Right cardiac atrium (tissue), 5 donors: ENCODE measurements around the gene MPG. TPM values are rescaled to one million over a fixed set of nuclear protein-coding genes. Genes with fewer than 3 reads are reported as not detected.
A peak's percentile ranks its signal among the peaks of the same experiment; 100 is the strongest.

ENCODE experiments used
- ATAC-seq, 2 donors: fragments of 200-7000 bp; cut with Tn5 transposase; one replicate each; pipeline versions ENCODE4 v1.8.0 to v1.9.1; 2020; ENCODE audit warnings: moderate library complexity in 2 of 2, mild to moderate bottlenecking in 1 of 2
- DNase-seq, 3 donors: peaks; one replicate each; pipeline ENCODE4 v3.0.0-alpha.2; 2020
- H3K27ac ChIP-seq: one replicate; pipeline ENCODE4 v1.5.1; 2013; ENCODE audit warnings: mild to moderate bottlenecking, low read length, control low read depth, moderate library complexity
- H3K27me3 ChIP-seq: one replicate; pipeline ENCODE4 v1.6.1; 2013; ENCODE audit not compliant: control insufficient read depth, insufficient read depth
- H3K4me1 ChIP-seq: one replicate; pipeline ENCODE4 v1.6.1; 2013; ENCODE audit warnings: low read length; ENCODE audit not compliant: control insufficient read depth, insufficient read depth
- H3K4me3 ChIP-seq: one replicate; pipeline ENCODE4 v1.5.1; 2013; ENCODE audit warnings: low read length, control low read depth
- H3K9me3 ChIP-seq: one replicate; pipeline ENCODE4 v1.6.1; 2013; ENCODE audit warnings: low read length; ENCODE audit not compliant: control insufficient read depth
- WGBS: extraction: QIAGEN DNeasy Blood & Tissue Kit; methylation state at CpG from one replicate; pipeline ENCODE4 v1.1.7; 2013; 5-methylcytosine and 5-hydroxymethylcytosine counted together
- intact Hi-C, 4 donors: fragments of 100-400 bp; cut with DNase I; formaldehyde crosslinking; loops; one replicate each; pipeline versions ENCODE4 v1.11.0 to v1.14.0; 2022 to 2023
- polyA plus RNA-seq: library from polyadenylated mRNA; stranded (reverse); fragments of 200-250 nt; gene quantifications from one replicate; pipeline ENCODE4 v1.2.3, GENCODE V29; 2013
- total RNA-seq, 4 donors: library from RNA; stranded (reverse); fragmentation: NEBNext Ultra II Directional; extraction: Animal tissue kit (Norgen Biotek cat#: 25700); gene quantifications; one replicate each; pipeline ENCODE4 v1.2.1, GENCODE V29; 2021
- donor health status: healthy with polysubstance abuse.
- donor health status: DM: no; HTN: yes; CAD: no.
- donor health status: DM: no; HTN: no; CAD: no.
- donor health status: DM: no; HTN: yes; CAD: no; lungs with severe emphysema.
- donor health status: DM: yes; HTN: yes; CAD: no.

Gene MPG
- total and polyA plus RNA-seq, 5 donors: 31.8 to 56.8 (median 38.7) TPM

DNA sequence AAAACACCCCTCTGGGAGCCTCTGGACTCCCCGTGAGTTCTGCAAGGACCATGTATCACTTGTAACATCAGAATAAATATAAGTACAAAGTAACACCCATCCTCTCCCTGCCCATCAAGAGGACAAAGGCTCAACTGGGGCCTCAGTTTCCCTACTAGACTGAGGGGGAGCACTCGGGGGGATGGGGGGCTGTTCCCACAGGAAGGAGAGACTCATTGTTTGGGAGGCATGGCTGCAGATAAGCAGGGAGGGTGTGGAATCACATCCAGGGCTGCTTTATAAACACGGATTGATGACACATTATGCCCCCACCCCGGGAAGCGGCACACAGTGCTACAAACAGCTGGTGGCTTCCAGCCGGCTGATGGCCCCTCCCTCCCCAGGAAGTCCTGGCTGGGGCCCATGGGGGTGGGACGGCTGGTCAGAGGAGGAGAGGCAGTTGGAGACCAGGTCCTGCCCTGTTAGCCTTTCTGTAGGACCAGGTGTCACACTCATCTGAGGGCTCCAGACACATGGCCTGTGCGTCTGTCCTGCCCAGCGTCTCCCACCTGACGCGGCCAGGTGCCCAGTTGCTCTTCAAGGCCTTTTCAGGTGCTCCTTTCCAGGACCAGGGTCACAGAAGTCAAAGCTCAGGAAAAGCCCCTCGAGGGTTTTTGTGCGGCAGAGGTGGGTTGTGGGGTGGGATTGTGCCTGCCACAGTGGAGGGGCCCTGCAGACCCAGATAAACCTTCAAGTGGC lies 1.3 kb upstream of the MPG start:
- DNase-seq (peak; percentile 92 to 95 (median 94)), ATAC-seq (peak; percentile 42 to 79)
- Histone ChIP-seq H3K4me3 (no peak overlapping the region), H3K4me1 (peaks cover 16% of the 10 kb centered on the region), H3K27ac (peak overlapping the region; percentile 88), H3K27me3 (no peaks in the 10 kb centered on the region), H3K9me3 (no peaks in the 10 kb centered on the region)
- intact Hi-C loops: no loop called here
- 24% methylated on average over 13 of the region's 13 CpGs for WGBS

DNA sequence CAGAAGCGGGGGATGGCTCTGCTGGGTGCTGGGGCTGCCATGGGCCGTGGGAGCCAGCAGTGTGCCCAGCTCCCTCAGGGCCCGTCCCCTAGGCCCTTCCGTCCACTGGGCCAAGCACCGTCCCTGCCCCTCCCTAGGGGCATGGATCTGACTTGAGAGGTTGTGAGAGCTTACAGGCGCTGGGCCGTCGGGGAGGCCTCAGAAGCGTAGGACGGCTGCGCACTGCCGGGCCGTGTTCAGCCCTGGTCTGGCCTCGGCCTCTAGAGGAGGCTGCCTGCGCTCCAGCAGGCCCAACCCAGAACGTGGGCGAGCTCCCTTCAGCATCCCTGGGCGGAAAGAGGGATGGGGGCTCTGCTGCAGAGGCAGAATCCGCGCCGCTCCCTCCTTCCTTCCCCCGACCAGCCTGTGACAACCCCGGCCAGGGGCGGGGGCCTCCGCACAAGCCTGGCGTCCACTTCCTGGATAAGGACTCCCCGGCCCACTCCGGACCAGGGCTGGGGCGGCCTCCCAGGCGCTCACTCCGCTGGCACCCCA lies 685 bp upstream of the MPG start:
- ATAC-seq: peak; percentile 44 to 64
- 9% methylated on average over 31 of the region's 31 CpGs for WGBS
- Histone ChIP-seq H3K4me3 (peak overlapping the region; percentile 71), H3K27me3 (no peaks in the 10 kb centered on the region), H3K27ac (peak overlapping the region; percentile 88), H3K4me1 (peaks cover 16% of the 10 kb centered on the region), H3K9me3 (no peaks in the 10 kb centered on the region)
- intact Hi-C loops: no loop called here
- peak; percentile 75 to 89 (median 87) for DNase-seq

DNA sequence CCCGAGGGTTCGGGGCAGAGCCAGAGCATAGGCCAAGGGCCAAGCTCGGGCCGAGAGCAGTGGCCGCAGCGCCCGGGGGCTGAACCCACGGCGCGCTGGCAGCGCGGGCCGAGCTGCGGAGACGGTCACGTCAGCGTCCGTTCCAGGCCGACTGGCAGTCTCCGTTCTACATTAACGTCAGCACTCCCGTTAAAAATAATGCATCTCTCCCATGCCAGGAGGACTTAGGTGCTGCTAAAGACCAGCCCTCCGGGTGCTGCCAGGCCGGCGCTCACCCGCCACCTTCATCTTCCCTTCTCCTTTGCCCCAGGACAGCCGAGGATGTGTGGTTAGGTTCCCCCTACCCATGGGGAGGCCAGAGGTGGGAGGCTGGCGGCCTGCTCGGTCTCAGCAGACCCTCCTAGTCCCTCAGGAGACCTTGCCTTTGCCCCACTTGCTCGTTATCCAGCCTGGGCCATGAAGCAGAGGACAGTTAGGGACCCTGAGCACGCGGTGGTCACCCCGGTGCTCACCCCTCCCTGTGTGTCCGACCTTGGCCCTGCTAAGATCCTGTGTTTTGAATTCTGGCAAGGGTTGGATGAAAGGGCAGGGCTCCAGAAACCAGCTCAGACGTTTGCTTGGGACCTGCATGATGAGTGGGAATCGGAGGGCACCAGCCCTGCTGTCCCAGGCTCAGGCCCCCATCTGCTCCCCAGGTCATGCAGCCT lies 572 bp downstream of the MPG start:
- DNase-seq (peak; percentile 56 to 80 (median 78)), ATAC-seq (no peak)
- no peaks in the 10 kb centered on the region for H3K27me3 ChIP-seq
- intact Hi-C loops: no loop called here
- WGBS: 6% methylated on average over 36 of the region's 36 CpGs
- H3K9me3 ChIP-seq: no peaks in the 10 kb centered on the region
- peak overlapping the region; percentile 88 for H3K27ac ChIP-seq
- peaks cover 10% of the 10 kb centered on the region for H3K4me1 ChIP-seq
- peak overlapping the region; percentile 71 for H3K4me3 ChIP-seq

DNA sequence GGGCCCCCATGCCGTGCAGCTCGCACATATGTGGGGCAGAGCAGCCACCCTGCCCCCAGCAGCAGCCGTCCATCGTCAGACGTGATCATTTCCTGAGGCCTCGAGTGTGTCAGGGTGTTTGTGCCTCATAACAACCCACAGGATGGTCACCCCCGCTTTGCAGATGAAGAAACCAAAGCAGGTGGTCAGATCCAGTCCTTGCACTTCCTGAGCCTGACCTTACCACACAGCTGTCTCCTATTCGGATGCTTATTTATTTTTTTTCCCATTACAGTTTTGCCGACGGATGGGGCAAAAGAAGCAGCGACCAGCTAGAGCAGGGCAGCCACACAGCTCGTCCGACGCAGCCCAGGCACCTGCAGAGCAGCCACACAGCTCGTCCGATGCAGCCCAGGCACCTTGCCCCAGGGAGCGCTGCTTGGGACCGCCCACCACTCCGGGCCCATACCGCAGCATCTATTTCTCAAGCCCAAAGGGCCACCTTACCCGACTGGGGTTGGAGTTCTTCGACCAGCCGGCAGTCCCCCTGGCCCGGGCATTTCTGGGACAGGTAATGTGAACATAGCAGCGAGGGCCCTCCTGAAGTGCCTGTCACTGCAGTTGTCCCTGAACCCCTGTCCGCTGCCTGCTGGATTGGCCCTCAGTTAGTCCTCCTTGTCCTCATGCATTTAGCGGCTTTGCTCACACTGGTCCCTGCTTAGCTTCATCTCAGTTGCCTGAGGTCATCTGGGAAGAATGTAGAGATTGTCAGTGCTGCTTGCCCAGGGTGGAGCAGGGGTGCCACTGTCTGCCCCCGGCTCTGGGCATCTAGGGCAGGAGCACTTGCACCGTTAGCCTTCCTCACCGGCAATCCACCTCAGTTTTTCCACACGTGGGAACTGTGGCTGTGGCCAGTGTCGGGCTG lies 1.4 kb downstream of the MPG start:
- intact Hi-C loops: no loop called here
- ATAC-seq: no peak
- Histone ChIP-seq H3K27me3 (no peaks in the 10 kb centered on the region), H3K9me3 (no peaks in the 10 kb centered on the region), H3K4me1 (peaks cover 15% of the 10 kb centered on the region), H3K27ac (no peak overlapping the region), H3K4me3 (no peak overlapping the region)
- no peak for DNase-seq
- 76% methylated on average over 32 of the region's 32 CpGs for WGBS

GRCh38 chr16:83060-83603 lies 5.1 kb downstream of the MPG start:
- H3K4me1 ChIP-seq: peaks cover 7% of the 10 kb centered on the region
- WGBS: 95% methylated on average over 31 of the region's 31 CpGs
- no peak for DNase-seq
- intact Hi-C loops: no loop called here
- H3K9me3 ChIP-seq: no peaks in the 10 kb centered on the region
- H3K27me3 ChIP-seq: no peaks in the 10 kb centered on the region
- no peak overlapping the region for H3K27ac ChIP-seq
- no peak overlapping the region for H3K4me3 ChIP-seq
- ATAC-seq: no peak

DNA sequence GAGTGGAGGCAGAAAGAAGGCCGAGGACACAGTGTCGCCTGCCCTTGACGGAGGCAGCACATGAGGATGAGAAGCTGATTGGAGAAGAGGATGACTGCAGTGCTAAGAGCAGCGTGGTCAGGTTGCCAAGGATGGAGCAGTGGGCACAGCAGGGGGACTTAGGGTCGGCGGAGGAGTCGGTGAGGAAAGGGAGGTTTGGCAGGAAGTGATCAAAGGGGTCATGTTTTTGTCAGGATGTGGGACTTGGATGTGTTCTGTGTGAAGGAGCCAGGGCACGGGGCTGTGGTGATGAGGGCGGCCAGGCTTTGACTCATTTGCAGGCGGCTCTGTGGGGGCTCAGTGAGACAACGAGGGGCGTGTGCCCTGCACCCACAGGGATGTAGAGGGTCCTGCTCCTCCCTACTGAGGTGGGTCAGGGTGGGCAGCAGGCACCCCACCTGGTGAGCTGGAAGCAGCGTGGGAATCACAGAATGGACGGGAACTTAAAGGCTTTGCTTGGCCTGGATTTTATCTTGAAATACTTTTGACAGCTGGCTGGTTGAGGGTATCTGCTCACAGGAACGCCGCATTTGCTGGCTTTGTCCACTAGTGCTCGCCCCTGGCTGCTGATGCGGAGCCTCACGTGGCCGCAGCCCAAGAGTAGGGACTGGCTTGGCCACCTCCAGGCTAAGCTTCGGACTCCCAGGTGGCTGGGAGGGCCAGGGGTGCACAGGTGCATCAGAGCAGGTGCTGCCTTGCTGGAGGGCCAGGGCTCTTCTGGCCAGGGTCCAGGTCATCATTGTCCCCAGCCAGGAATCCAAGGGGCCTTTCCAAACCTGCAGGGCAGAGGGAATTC lies 6.0 kb downstream of the MPG start:
- no peaks in the 10 kb centered on the region for H3K9me3 ChIP-seq
- 34% methylated on average over 21 of the region's 21 CpGs for WGBS
- no peak overlapping the region for H3K4me3 ChIP-seq
- H3K4me1 ChIP-seq: peaks cover 7% of the 10 kb centered on the region
- H3K27ac ChIP-seq: peak overlapping the region; percentile 37
- no peaks in the 10 kb centered on the region for H3K27me3 ChIP-seq
- ATAC-seq (peak; percentile 4 to 53), DNase-seq (peak; percentile 48 to 80 (median 76))
- intact Hi-C loops: no loop called here

- no peak overlapping the region for H3K4me3 ChIP-seq
- H3K27me3 ChIP-seq: no peaks in the 10 kb centered on the region
- peak; percentile 80 to 92 for ATAC-seq
- intact Hi-C loops: no loop called here
- no peaks in the 10 kb centered on the region for H3K9me3 ChIP-seq
- 36% methylated on average over 7 of the region's 7 CpGs for WGBS
- DNase-seq: peak; percentile 84 to 87 (median 85)
- peaks cover 7% of the 10 kb centered on the region for H3K4me1 ChIP-seq
- peak overlapping the region; percentile 37 for H3K27ac ChIP-seq
Observed at GRCh38 chr16:84718-85406, 6.8 kb downstream of the MPG start.

- H3K27ac ChIP-seq: no peak overlapping the region
- peaks cover 7% of the 10 kb centered on the region for H3K4me1 ChIP-seq
- no peaks in the 10 kb centered on the region for H3K9me3 ChIP-seq
- no peaks in the 10 kb centered on the region for H3K27me3 ChIP-seq
- no peak for ATAC-seq
- no peak for DNase-seq
- intact Hi-C loops: no loop called here
- no peak overlapping the region for H3K4me3 ChIP-seq
- WGBS: 73% methylated on average over 18 of the region's 18 CpGs
Observed at GRCh38 chr16:85407-85782, 7.4 kb downstream of the MPG start.

DNA sequence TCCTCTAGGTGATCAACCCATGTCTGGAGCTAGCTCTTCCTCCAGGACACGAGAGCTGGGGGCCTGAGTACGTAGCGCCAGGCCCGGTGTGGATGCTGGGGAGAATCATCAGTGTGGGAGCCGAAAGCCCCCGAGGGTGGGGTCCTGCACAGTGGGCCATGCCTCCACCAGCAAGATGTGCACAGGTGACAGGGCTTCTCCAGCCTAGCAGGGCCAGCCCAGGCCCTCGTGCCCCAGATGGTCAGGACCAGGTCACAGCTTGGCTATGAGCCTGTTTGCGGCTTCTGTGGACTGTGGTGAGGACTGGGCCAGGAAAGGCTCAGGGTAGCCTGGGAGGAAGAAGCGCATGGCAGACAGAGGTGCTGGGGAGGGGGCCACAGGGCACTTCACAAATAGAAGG lies 7.8 kb downstream of the MPG start:
- no peak overlapping the region for H3K27ac ChIP-seq
- no peaks in the 10 kb centered on the region for H3K9me3 ChIP-seq
- H3K4me1 ChIP-seq: peaks cover 7% of the 10 kb centered on the region
- ATAC-seq: no peak
- H3K4me3 ChIP-seq: no peak overlapping the region
- DNase-seq: peak in 2 of 3 donors; percentile 8 to 50
- 79% methylated on average over 9 of the region's 9 CpGs for WGBS
- intact Hi-C loops: no loop called here
- H3K27me3 ChIP-seq: no peaks in the 10 kb centered on the region
